ENCODE data around the gene ZNF438.

The ZNF438 gene

DNA sequence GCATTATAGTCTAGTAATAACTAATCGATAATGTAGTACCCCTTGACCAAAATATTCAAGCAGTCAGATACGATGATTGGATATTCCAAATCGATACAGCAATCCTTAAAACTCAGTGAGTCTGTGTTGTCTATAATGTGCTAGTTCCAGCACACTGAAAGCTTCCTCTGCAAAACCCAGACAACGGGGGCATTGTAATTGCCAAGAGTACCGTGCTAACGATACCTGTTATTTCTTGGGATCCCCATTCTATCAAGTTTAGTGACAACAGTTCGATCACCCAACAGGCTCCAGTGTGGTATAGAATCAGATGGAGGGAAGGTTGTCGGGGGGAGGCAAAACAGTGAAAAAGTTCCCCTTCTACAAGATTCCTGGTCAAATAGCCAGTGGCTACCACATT lies 865 bp downstream of the ZNF438 start:
- TF ChIP-seq TCF12 (IDR thresholded peaks at IDR 0.05; ENCODE audit: low read depth) (no peak), EP300 (IDR thresholded peaks at IDR 0.05; ENCODE audit: borderline replicate concordance) (no peak), CEBPB (IDR thresholded peaks at IDR 0.05) (no peak), NFIC (IDR thresholded peaks at IDR 0.05) (no peak), TAF1 (IDR thresholded peaks at IDR 0.05; ENCODE audit: low read depth) (no peak), CREB1 (IDR thresholded peaks at IDR 0.05; ENCODE audit: low read depth) (no peak), RAD21 (IDR thresholded peaks at IDR 0.05; ENCODE audit: low read depth) (no peak), ZBTB7A (IDR thresholded peaks at IDR 0.05; ENCODE audit: low read depth) (no peak), TEAD4 (IDR thresholded peaks at IDR 0.05) (no peak), YY1 (IDR thresholded peaks at IDR 0.05; ENCODE audit: low read depth) (no peak), EGR1 (IDR thresholded peaks at IDR 0.05) (no peak), FOXM1 (IDR thresholded peaks at IDR 0.05; ENCODE audit: borderline replicate concordance, low read depth) (no peak)
- TF ChIP-seq, protein P1, sequence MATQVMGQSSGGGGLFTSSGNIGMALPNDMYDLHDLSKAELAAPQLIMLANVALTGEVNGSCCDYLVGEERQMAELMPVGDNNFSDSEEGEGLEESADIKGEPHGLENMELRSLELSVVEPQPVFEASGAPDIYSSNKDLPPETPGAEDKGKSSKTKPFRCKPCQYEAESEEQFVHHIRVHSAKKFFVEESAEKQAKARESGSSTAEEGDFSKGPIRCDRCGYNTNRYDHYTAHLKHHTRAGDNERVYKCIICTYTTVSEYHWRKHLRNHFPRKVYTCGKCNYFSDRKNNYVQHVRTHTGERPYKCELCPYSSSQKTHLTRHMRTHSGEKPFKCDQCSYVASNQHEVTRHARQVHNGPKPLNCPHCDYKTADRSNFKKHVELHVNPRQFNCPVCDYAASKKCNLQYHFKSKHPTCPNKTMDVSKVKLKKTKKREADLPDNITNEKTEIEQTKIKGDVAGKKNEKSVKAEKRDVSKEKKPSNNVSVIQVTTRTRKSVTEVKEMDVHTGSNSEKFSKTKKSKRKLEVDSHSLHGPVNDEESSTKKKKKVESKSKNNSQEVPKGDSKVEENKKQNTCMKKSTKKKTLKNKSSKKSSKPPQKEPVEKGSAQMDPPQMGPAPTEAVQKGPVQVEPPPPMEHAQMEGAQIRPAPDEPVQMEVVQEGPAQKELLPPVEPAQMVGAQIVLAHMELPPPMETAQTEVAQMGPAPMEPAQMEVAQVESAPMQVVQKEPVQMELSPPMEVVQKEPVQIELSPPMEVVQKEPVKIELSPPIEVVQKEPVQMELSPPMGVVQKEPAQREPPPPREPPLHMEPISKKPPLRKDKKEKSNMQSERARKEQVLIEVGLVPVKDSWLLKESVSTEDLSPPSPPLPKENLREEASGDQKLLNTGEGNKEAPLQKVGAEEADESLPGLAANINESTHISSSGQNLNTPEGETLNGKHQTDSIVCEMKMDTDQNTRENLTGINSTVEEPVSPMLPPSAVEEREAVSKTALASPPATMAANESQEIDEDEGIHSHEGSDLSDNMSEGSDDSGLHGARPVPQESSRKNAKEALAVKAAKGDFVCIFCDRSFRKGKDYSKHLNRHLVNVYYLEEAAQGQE (IDR thresholded peaks at IDR 0.05; ENCODE audit: low read depth): no peak
- TF ChIP-seq, protein P2, sequence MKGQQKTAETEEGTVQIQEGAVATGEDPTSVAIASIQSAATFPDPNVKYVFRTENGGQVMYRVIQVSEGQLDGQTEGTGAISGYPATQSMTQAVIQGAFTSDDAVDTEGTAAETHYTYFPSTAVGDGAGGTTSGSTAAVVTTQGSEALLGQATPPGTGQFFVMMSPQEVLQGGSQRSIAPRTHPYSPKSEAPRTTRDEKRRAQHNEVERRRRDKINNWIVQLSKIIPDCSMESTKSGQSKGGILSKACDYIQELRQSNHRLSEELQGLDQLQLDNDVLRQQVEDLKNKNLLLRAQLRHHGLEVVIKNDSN (IDR thresholded peaks at IDR 0.05): no peak
- TF ChIP-seq, protein P3, sequence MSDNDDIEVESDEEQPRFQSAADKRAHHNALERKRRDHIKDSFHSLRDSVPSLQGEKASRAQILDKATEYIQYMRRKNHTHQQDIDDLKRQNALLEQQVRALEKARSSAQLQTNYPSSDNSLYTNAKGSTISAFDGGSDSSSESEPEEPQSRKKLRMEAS (IDR thresholded peaks at IDR 0.05): no peak

DNA sequence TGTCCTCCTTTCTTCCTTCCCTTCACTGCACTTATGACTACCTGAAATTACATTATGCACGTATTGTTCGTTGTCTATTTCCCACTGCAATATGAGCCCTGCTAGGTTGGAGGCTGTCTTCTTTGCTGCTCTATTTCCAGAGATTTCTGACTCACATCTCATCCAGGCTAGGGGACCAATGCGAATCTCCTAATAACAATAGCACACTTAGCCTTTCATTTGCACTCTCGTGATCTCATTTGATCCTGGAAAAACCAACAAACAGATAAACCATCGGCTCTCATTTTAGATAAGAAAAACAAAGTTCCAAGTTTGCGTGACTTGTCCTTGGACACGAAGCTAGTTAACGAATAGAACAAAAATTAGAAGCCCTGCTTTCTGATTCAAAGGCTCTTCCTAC lies 1.4 kb downstream of the ZNF438 start:
- no peak for TF ChIP-seq EGR1 (IDR thresholded peaks at IDR 0.05)
- TF ChIP-seq ZBTB7A (IDR thresholded peaks at IDR 0.05; ENCODE audit: low read depth): no peak
- TF ChIP-seq CREB1 (IDR thresholded peaks at IDR 0.05; ENCODE audit: low read depth): no peak
- TF ChIP-seq TCF12 (IDR thresholded peaks at IDR 0.05; ENCODE audit: low read depth): no peak
- no peak for TF ChIP-seq YY1 (IDR thresholded peaks at IDR 0.05; ENCODE audit: low read depth)
- no peak for TF ChIP-seq CEBPB (IDR thresholded peaks at IDR 0.05)
- no peak for TF ChIP-seq NFIC (IDR thresholded peaks at IDR 0.05)
- no peak for TF ChIP-seq EP300 (IDR thresholded peaks at IDR 0.05; ENCODE audit: borderline replicate concordance)
- TF ChIP-seq TAF1 (IDR thresholded peaks at IDR 0.05; ENCODE audit: low read depth): no peak
- no peak for TF ChIP-seq TEAD4 (IDR thresholded peaks at IDR 0.05)
- TF ChIP-seq RAD21 (IDR thresholded peaks at IDR 0.05; ENCODE audit: low read depth): no peak
- no peak for TF ChIP-seq FOXM1 (IDR thresholded peaks at IDR 0.05; ENCODE audit: borderline replicate concordance, low read depth)

DNA sequence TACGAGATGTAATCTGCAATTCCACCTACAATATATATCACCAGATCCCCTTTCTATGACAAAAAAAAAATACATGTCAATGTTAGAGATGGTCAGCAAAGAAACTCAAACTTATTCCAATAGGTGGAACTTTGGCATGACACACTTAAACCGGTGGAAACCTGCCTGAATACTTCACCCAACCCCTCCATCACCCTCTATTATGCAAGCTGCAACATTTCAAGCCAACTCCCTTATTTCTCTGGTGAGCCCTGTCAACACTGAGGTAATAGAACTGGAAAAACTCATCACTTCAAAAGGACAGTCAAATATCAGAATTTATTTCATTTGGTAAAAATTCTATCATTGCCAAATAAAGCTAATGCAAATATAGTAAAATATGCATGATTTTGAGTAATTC lies 3.6 kb downstream of the ZNF438 start:
- TF ChIP-seq TAF1 (IDR thresholded peaks at IDR 0.05; ENCODE audit: low read depth): no peak
- TF ChIP-seq ZBTB7A (IDR thresholded peaks at IDR 0.05; ENCODE audit: low read depth): no peak
- TF ChIP-seq EGR1 (IDR thresholded peaks at IDR 0.05): no peak
- TF ChIP-seq TCF12 (IDR thresholded peaks at IDR 0.05; ENCODE audit: low read depth): no peak
- no peak for TF ChIP-seq RAD21 (IDR thresholded peaks at IDR 0.05; ENCODE audit: low read depth)
- no peak for TF ChIP-seq CEBPB (IDR thresholded peaks at IDR 0.05)
- TF ChIP-seq, protein P1 (IDR thresholded peaks at IDR 0.05; ENCODE audit: low read depth): no peak
- no peak for TF ChIP-seq TEAD4 (IDR thresholded peaks at IDR 0.05)
- TF ChIP-seq, protein P3 (IDR thresholded peaks at IDR 0.05): no peak

DNA sequence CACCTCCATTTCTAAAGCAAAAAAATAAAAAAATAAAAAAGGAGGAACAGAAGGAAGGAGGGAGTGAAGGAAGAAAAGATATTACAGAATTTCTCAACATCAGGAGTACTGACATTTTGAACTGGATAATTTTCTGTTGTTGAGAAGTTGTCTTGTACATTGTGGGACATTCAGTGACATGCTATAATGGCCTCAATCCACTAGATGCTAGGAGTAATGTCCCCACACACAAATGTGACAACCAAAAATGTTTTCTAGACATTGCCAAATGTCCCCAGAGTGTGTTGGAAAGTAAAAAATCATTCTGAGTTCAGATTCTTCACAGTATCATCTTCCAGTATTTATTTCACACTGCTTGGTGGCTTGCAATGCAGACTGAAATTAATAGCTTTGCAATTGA lies 6.5 kb downstream of the ZNF438 start:
- no peak for TF ChIP-seq EGR1 (IDR thresholded peaks at IDR 0.05)
- no peak for TF ChIP-seq CEBPB (IDR thresholded peaks at IDR 0.05)
- TF ChIP-seq YY1 (IDR thresholded peaks at IDR 0.05; ENCODE audit: low read depth): no peak
- TF ChIP-seq, protein P2 (IDR thresholded peaks at IDR 0.05): no peak
- no peak for TF ChIP-seq CREB1 (IDR thresholded peaks at IDR 0.05; ENCODE audit: low read depth)
- TF ChIP-seq NFIC (IDR thresholded peaks at IDR 0.05): no peak
- TF ChIP-seq ZBTB7A (IDR thresholded peaks at IDR 0.05; ENCODE audit: low read depth): no peak
- TF ChIP-seq RAD21 (IDR thresholded peaks at IDR 0.05; ENCODE audit: low read depth): no peak
- TF ChIP-seq, protein P1 (IDR thresholded peaks at IDR 0.05; ENCODE audit: low read depth): no peak
- TF ChIP-seq TAF1 (IDR thresholded peaks at IDR 0.05; ENCODE audit: low read depth): no peak
- TF ChIP-seq EP300 (IDR thresholded peaks at IDR 0.05; ENCODE audit: borderline replicate concordance): no peak

All from Ishikawa (cell line).